Right lung (tissue), 5 donors: ENCODE results near the gene UNK. TPM values are rescaled to one million over a fixed set of nuclear protein-coding genes. Genes with fewer than 3 reads are reported as not detected.

Source experiments
- DNase-seq, 2 donors: peaks; one replicate each; pipeline ENCODE4 v3.0.0-alpha.2; 2013
- polyA plus RNA-seq, 5 donors: library from polyadenylated mRNA; unstranded; fragments of 120-200 nt; gene quantifications; one replicate each; pipeline versions ENCODE4 v1.2.1 to v1.2.3, GENCODE V29; 2013; ENCODE audit warnings: inconsistent platforms in 1 of 5, low replicate concordance in 1 of 5; ENCODE audit not compliant: insufficient read length in 5 of 5, insufficient read depth in 1 of 5

UNK gene
- polyA plus RNA-seq, 5 donors = 39.6 to 52.3 (median 46.7) TPM

- DNase-seq = no peak
These were observed 46.5 kb downstream of the UNK start for GRCh38 chr17:75831032-75831571.

DNA sequence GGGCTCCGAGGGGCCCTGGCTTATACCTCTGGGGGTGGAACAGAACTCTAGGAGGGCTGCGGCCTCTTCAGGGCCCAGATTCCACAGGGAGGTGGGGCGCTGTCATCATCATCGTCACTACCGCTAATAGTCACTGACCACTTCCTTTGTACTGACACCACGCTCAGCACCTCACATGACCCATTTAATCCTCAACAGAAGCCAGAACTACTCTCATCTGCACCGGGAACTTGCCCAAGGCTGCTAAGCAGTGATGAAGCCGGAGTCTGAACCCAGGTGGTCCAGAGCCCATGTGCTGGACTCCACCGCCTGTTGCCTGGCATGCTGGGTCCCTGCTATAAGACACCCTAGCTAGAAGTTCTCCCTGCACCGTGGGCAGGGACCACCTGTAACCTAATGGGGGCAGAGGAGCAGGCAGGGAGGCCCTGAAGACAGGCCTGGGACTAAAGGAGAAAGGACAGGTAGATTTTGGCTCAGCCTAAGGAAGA is 47.6 kb downstream of the UNK start:
- no peak for DNase-seq

- no peak for DNase-seq
These were observed 48.2 kb downstream of the UNK start for GRCh38 chr17:75832652-75833400.

- no peak for DNase-seq
These were observed 49.8 kb downstream of the UNK start for GRCh38 chr17:75834279-75834920.

- no peak for DNase-seq
These were observed 50.5 kb downstream of the UNK start for GRCh38 chr17:75834928-75835653.

GRCh38 chr17:75835654-75835987 is 51.0 kb downstream of the UNK start:
- DNase-seq = no peak

DNA sequence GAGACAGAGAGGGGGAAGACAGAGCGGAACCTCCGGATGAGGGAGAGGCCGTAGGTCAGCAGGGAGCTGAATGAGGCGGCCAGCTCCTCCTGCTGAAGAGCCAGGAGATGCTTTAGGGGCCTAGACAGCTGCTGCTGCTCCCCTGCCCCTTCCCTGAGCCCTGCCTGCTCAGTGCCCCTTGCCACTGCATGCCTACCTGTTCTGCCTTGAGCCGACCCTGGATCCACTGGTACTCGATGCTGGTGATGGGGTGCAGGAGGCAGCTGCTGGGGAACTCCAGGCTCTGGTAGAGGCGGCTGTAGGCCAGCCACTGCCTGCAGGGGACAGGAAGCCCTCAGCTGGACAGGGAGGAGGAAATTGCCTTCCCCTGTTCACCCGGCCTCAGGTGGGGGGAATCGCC is 52.0 kb downstream of the UNK start:
- no peak for DNase-seq

- no peak for DNase-seq
These were observed 53.3 kb downstream of the UNK start for GRCh38 chr17:75837899-75838298.

DNA sequence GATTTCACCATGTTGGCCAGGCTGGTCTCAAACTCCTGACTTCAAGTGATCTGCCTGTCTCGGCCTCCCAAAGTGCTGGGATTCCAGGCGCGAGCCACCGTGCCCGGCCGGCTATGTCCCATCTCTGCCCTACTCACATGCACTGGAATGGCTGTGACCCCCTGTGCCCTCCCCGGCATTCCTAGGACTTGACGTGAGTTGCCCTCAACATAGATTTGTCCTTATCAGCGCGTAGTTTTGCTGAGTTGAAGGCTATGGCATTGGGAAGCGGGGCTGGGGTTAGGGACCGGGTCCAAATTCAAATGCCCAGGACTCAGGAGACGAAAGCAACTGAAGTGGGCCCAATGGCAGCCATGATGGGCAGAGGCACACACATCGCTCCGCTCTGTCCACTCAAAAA is 53.8 kb downstream of the UNK start:
- no peak for DNase-seq

GRCh38 chr17:75839942-75840798 is 55.6 kb downstream of the UNK start:
- no peak for DNase-seq

- no peak for DNase-seq
These were observed 56.2 kb downstream of the UNK start for GRCh38 chr17:75840799-75841164.

DNA sequence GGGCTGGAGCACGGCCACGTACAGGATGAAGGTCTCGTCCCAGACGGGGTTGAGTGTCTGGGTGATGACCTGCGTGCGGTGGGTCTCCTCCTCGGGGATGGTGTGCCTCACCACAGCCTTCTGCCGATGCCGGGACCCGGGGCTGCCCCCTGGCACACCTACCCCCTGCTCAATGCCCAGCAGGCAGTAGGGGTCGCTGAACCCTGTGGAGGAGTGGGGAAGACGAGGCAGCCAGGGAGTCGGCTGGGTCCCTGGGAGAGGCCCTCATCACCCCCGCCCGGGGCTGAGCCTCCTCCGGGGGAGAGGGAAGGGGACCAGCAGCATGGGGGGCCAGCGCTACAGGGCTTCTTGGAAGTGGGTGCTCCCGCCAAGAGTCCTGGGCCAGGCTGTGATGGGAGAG is 57.8 kb downstream of the UNK start:
- DNase-seq = no peak

DNA sequence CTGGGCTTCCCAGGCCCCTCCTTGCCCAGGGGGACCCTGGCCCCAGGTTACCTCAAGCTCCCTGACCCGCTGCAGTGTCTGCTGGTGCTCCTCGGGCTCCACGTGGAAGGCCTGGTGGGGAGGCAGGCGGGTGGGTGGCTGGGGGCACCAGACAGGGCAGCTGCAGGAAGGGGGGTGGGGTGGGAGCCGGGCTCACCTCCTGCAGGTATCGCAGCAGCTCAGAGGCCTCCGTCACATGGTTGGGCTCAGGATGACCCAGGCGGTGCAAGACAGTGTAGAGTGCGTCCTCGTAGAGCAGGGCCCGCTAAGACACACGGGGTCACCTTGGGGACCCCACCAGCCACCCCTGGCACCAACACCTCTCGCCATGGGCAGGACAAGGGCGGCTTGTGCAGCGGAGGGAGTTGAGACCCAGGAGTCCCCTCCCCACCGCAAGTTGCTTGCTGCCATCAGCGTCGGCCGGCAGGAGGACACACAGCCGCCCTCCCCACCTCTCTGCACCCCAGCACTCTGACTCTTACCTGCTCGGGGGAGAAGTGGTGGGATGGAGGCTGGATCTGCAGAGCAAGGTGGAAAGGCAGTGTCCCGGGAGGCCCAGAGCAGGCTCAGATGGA is 58.5 kb downstream of the UNK start:
- DNase-seq = no peak

DNA sequence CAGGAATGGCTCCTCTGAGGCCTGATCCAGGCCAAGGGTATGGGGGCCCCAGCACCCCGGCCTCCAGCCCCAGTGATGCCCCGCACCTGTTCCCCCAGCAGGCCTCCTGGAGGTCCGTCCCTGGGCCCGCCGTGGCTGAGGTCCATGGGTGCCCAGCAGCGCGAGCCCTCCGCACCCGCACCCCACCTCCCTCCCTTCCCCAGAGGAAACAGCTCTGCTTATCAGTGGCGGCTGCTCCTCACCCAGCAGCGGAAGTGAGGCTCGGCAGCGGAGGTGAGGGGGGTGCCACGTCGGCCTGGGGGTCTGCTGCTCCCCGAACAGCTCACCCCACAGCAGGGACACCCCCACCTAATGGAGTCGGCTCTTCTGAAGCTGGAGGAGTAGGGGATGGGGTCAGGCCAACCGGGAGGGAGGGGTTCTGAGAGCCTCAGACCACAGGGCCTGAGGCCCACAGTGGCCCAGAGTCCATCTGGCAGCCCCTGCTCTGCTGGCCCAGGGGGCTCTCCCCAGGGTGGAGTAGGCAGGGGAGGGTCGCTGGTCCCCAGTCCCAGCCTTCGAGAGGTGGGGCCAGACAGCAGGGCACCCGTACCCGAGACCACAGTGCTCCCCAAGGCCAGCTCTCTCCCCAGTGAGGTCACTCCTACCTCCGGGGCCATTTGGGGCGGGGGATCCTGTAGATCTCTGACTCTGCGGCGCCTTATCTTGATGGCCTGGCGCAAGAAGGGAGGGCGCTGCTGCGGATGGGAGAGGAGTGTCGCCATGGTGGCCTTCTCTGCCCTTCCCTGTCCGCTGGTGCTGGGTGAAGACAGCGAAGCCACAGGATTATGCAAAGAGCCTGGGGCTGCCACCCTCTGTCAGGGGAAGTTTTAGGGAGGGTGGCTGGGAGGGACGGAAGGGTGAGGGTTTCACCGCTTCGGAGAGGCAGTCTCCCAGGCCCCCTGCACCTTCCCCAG is 59.2 kb downstream of the UNK start, which contains the start of gene UNC13D:
Gene UNC13D, minus strand, starts transcription at position 828 of the 953 bp plus-strand sequence. Its CDS starts 67 bp downstream, at position 761.
- DNase-seq = no peak

- no peak for DNase-seq
These were observed 60.0 kb downstream of the UNK start for GRCh38 chr17:75844530-75845057.

DNA sequence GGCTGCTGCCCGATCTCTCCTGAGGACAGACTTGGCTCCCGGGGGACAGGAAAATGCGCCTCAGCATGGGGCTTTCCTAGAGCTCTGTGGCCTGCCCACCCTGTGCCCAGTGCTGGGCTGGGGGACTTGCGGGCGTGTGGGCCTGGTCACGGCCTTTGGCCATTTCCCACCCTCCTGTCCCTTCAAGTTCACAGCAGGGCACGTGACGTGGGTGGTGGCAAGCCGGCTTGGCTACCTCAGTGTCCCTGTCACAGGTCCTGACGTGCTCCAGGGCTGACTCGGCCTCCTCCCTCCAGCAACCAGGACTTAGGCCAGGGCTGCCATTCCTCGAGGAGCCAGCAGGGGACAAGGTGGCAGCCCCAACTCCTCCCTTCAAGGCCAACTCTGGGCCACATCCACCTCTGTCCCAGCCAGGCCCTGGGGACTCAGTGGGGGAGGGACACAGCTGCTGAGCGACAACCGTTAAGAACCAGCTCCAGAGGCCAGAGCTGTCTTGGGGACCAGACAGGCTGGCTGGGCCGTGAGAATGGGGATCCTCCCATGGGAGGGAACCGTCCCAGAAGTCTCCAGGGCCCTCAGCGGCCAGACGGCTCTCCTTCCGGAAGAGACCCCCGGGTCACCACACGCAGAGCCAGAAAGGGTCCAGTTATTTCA is 60.6 kb downstream of the UNK start:
- DNase-seq = no peak

- DNase-seq = no peak
These were observed 61.5 kb downstream of the UNK start for GRCh38 chr17:75845933-75846691.
